GM21576 (cell line): ENCODE data around the gene RIN3.
A peak's percentile ranks its signal among the peaks of the same experiment; 100 is the strongest.
"Not testable (repeated sequence)": the region's sequence is repeated elsewhere in the genome, so short reads cannot be mapped to it uniquely, and the experiment has no call there.

Source experiments
- ATAC-seq: cut with Tn5 transposase; IDR thresholded peaks from one replicate; pipeline ENCODE4 v1.9.1; 2021; ENCODE audit warnings: mild to moderate bottlenecking, moderate library complexity; ENCODE audit not compliant: unreplicated experiment

RIN3 gene

DNA sequence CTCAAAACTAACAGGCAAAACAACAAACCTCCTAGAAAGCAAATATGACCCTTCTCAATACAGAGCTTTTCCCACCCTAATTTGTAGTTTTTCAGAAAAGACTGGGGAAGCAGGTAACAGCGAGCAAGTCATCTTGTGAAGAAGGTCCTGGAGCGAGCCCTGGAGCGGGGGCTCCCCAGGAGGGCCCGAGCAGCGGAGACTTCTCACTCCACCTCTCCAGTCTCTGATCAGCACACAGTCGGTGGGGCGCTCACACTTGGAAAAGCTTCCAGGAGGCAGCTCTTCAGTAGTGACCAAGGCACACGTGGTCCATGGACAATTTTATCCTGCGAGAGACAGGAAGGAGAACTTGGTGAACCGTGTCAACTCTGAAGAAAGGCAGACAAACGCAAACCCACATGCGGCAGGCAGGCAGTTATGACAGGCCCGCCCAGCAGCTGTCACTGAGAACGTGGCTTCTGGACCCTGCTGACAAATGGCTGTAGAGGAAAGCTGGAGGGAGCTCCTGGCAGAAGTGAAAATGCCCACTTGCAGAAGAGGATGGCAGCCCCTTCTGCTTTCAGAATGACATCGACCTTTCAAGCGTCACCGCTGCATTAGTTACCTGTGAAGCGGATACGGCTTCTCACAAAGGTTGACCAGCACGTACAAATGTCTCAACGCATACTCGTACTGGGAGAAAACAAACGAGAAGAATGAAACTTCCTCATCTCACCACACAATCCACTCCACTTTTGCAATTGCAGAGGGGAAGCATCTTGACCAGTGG is 190.6 kb downstream of the RIN3 start:
- peak; percentile 90 for ATAC-seq

DNA sequence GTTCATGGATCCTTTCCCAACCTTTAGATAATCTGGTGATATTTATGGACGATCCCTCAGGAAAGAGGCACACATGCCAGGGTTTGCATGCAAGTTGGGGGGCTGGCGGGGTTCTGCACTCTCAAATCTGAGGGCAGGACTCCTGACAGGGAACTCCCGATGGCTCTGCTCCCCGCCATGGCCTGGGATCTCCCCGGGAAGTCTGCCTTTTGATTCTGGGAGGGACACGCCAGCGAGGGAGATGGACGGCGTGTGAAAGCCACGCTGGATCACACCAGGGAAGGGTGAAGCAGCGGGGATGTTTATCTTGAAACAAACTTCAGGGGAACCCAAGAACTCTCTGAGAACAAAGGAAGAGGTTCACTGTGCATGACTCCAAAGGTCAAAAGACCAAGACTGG is 191.2 kb downstream of the RIN3 start:
- ATAC-seq, result no peak

DNA sequence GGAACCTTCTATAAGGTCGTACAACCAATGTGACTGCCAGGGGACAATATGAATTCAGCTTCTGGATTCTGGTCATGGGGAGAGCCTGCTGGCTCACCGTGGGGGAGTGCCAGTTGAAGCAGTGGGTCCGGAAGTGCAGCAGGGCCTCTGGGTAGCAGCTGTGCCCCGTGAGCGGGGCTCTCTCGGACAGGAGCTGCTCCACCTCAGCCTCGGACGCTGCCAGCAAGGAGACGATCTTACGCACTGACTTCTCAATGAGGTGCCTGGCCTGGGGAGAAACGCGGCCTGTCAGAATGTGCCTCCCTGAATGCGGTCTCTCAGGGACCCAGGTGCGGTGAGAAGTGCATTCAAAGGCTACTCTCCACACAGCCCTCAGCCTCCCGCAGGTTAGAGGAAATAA is 192.8 kb downstream of the RIN3 start:
- ATAC-seq, result no peak

DNA sequence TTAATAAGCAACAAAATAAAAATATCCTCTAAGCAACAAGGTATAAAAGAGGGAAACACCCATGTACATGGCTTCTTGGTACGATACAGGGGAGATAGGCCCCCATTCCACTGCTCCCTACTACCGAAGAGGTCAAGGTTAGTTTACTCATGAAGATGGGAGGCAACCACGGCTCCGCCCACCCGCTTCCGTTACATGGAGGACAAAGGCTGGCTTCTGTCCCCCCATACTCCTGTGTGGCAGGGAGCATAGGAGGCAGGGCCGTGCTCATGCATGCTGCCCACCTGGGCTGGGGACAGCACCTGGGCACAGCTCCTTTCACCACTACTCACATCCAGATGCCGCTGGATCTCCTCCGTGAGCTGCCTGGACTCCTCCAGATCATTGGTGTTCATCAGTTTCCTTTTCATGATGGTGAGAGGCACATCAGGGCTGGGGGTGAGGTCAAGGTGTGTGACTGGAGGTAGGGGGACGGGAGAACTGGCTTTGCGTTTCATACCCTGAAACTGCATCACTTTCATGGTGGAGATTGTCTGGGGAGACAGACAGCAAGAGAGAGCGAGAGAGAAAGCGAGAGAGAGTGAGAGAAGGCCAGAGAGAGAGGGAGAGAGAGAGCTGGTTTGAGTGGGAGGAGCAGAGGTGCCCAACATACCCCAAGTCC is 195.9 kb downstream of the RIN3 start:
- ATAC-seq, result no peak

DNA sequence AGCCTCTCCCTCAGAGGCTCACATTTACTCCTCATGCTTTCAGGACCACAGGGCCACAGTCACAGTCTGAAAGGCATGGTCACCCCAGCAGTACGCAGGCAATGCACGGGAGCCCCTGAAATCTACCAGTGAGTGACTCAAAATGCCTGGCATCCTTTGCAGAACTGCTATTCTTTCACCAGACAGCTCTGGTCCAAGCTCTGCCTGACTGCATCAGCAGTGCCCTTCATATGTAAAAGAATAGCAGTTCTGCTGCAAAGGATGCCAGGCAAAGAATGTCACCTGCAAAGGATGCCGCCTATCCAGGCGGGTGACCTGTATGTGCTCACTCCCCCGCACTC is 196.4 kb downstream of the RIN3 start:
- no peak for ATAC-seq

DNA sequence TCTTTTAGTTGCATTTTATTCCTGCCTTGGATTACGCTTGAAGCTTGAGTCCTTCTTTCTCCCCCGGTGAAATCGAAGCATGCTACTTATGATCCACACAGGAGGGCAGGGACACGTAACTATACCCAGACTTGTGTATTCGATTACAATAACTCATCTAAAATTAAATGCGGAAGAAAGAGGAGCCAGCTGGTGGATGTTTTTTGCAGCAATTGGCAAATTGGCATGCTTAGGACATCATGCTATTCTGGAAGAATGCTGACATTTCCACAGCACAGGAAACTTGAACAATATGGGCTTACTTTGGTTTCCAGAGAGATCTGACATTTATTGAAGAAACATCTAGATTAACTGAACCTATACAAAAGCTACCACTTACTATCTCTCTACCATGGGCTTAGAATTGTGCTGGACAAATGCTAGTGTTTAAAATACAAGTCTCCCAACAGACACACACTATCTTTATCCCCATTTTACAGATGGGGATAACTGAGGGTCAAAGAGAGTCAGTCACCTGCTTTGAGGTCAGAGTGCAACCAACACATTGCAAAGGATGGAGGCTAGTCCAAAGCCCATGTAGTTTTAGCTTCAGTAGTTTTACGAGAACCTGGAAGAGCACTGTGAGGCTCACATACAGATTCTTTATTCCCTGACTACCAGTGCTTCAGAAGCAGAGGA is 198.5 kb downstream of the RIN3 start:
- ATAC-seq, result no peak

DNA sequence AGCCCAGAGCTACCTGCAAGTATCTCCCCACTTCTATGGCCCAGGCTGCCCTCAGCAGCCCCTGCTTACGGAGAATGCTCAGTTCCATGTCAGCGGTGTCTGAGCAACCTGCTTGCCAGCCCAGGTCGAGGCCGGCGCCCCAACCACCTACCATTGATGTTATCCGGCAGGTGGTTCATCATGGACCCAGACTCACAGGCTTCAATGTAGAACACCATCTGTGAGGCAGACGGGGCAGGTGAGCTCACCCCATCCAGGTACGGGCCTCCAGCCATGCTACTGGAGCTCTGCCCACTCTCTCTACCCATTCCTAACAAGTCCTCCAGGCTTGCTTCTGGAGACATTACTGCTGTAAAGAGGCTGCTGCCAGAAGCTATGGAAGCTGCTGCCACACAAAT is 199.1 kb downstream of the RIN3 start:
- ATAC-seq, result no peak

DNA sequence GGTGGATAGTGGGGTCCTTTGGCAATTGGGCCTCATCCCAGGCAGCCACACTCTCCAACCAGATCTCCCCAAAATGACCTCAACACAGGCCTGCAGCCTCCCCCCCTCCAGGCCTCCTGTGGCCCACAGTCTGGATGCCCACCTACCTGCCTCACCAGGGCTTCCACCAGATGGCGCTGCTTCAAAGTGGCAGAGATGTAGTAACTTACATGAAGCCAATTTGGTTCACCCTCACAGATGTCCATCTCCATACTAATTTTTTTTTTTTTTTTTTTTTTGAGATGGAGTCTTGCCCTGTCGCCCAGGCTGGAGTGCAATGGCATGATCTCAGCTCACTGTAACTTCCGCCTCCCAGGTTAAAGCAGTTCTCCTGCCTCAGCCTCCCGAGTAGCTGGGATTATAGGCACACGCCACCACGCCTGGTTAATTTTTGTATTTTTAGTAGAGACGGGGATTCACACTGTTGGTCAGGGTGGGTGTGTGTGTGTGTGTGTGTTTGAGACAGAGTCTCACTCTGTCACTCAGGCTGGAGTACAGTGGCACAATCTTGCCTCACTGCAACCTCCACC is 201.2 kb downstream of the RIN3 start:
- not testable (repeated sequence) for ATAC-seq

DNA sequence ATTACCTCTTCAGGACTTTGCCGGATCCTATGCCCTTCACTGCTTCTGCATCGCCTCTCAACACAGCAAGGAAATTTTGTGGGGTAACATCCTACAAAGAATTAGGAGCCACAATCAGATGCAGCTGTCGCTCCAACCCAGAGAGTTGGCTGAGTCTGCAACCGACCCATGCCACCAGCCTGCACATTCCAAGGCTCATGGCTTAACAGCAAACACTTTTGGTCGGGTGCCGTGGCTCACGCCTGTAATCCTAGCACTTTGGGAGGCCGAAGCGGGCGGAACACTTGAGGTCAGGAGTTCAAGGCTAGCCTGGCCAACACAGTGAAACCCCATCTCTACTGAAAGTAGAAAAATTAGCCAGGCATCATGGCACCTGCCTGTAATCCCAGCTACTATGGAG is 202.6 kb downstream of the RIN3 start:
- ATAC-seq, result no peak

DNA sequence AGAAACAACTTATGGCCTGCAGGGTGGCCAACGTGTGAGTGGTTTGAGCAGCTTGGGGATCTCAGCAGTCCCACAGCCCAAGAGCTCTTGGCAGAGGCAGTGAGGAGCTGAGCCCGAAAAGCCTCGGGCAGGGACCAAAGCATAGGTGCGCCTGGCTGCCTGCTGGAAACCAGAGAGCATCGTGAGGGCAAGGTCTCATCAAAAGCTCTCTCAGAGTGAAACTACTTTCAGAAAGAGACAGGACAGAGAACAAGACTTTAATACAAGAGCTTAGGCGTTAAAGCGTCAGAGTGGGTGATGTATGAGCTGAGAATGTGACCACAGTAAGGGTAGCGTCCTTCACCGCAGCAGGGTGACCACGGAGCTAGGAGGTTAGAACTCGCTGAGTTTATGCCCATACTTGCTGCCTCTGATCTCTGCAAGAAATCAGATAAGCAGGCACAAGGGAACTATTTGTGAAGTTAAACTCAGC is 204.0 kb downstream of the RIN3 start:
- no peak for ATAC-seq

DNA sequence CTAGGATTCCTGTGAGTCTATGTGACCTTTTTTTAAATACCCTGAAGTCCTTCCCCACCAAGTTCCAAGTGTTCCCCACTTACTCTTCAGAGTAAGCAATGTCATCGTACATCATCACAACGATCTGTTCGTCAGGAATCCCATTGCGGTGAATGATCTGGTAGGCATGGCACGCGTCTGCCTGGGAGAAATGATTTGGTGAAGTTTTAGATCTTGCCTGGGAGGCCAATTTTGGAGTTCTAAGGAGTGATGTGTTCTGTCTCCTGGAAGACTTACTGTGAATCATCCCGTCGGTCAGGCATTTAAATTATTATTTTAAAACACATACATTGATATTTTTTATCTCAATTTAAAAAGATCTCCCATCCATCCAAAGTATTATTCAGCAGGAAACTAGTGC is 205.1 kb downstream of the RIN3 start:
- no peak for ATAC-seq

DNA sequence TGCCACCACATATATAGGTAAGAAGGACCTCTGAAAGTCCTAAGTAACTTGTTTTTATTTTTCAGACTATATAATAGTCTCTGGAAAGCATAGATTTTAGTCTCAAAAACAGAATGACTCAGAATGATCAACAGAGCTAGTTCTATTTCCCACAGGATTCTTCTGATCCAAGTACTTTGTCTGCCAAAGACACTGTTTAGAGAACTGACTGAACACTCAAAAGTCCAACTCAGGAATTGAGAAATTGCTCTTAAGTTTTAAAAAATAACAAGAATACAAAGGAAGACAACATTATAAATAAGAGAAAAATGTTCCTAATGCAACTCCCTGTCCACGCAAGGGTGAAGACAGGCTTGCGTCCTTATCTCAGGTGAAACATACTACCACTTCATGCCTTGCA is 205.8 kb downstream of the RIN3 start:
- ATAC-seq, result no peak

DNA sequence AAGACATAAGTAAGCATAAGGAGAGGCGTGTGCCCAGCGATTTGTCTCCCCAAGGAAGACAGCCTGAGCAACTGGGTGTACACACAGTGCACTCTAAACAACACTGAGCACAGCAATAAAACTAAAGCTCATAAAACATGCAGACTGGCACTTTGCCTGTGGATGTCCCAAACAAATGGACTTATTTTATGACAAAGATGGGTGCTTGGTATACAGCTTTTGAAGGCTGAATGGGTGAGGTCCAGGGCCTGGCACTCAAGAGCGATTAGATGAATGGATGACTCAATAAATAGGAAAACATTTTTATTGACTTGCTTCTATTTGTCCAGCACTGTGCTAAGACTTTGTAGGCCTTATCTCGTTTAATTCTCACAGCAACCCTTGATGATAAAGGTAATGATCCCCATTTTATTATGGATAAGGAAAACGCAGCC is 206.3 kb downstream of the RIN3 start:
- no peak for ATAC-seq

DNA sequence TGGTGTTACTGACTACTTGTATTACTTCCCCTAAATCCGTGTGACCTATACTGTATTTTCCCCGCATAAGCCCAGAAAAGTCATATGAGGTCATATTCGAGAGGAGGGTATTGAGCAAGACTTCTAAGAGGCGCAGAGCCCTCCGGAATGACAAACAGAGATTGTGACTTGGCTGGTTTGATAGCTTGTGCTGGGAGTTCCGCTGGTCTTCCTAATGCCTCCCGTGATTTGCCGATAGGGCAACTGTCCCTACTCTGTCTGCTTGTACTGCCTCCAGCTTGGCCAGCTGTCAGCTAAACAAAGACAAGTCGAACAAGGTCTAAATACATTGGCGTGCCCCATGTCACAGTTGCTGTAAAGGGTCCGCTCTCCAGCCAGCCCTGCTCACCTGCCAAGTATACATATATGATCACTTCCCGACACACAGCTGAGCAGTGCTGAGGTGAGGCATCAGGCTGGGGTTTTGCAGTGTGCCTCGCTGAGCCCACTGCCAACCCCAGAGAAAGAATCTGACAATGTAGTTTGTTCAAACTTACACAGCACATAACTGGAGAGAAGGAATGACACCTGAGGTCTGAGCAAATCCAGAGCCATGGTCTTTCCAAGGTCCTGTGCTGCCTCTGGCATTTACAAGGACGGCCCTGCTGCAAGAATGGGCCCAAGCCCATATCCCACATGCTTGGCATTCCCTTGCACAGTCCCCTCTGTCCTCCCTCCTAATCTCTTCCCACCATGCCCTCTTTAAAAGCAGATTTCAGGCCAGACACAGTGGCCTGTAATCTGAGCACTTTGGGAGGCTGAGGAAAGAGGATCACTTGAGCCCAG is 211.1 kb downstream of the RIN3 start:
- ATAC-seq, result no peak

DNA sequence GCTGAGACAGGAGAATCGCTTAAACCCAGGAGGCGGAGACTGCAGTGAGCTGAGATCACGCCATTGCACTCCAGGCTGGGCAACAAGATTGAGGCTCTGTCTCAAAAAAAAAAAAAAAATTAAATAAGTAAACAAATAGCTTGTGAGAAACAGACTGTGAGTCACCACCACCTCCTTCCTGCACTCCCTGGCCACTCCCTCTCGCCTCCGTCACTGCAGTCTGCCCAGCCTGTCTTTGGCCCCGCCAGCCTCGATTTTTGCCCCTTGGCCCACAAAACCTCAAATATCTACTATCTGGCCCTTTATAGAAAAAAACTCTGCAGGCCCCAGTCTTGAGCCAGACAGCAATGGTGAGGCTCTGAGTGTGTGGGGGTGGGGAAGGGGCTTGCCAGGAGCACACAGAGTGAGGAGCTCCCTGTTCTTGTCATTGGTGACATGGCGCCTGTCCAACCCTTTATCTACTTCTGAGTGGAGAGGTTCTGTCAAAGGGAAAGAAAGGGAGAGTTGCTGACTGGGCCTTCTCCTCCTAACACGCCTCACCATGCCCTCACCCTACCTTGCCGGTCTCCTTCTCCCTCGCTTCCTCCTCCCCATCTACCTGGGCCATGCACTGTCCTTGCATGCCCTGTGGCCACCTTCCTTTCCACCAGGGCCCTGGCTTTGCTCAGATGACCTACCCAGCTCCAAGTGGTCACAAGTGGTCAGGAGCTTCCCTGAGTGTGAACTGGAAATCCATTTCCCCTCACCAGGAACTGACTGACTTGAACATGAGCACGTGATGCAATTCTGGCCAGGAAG is 212.8 kb downstream of the RIN3 start:
- ATAC-seq, result no peak

DNA sequence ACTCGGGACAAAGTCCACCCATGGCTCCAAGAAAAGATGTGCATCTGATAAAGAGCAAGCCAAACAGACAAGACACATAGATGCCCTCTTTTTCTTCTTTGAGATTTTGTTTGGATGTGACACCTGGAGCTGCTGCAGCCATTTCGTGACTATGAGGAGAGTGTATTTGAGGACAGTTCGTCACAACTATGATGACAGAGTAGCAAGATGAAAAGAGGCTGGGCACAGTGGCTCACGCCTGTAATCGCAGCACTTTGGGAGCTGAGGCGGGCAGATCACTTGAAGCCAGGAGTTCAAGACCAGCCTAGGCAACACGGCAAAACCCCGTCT is 213.3 kb downstream of the RIN3 start:
- ATAC-seq, result no peak

DNA sequence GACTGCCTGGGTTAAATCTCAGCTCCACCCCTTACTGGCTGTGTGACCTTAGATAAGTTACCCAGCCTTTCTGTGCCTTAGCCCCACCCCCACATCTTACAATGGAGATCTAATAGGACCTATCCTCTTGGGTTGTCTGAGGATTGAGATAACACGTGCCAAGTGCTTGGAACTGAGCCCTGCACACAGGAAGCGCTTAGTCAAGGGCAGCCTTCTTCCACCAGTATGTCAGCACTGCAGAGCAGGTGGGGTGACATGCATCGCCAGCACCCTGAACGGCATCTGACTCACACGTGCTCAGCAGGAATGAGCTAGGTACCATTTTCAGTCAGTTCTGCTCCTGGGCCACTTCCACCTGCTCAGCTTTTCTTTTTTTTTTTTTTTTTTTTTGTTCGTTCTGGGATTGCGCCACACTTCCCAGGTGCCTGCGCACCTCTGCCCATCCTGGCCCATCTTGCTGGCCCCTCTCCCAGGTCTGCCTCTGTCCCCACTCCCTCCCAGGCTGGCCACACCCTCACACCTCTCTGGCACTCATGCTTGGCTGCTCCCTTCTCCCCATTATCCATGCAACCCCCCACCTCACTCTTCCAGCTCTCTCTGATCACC is 215.3 kb downstream of the RIN3 start:
- peak; percentile 66 for ATAC-seq

DNA sequence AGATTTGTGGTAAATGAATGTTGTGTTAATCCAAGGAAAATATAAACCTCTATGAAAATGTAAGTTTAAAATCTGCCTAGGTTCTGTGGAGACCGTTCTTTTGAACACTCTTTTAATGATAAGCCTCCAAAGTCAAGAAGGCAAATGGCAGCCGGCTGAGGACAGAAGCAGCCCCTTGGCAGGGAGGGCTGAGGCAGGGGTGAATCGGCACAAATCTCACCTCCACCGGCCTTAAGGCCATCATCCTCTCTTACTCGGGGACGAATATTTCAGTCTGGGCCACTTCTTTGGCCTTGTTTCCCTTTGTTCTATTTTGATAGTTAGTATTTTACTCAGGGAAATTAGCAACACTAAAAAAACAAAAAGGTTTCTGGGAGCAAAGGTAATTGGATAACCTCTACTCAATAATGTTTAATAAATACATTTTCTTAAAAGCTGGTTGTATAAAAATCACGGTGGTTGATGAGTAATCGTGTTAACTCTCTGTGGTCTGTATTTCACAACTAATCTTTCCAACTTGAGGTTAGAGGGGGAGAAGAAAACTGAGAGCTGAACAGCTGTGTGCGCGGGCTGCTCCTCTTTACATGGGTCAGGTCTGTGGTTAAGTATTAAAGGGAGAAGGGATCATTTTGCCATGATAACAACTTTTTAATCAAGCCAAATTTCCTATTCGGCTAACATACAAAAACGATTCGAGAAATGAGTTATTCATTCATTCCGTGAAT is 216.2 kb downstream of the RIN3 start:
- peak; percentile 61 for ATAC-seq

DNA sequence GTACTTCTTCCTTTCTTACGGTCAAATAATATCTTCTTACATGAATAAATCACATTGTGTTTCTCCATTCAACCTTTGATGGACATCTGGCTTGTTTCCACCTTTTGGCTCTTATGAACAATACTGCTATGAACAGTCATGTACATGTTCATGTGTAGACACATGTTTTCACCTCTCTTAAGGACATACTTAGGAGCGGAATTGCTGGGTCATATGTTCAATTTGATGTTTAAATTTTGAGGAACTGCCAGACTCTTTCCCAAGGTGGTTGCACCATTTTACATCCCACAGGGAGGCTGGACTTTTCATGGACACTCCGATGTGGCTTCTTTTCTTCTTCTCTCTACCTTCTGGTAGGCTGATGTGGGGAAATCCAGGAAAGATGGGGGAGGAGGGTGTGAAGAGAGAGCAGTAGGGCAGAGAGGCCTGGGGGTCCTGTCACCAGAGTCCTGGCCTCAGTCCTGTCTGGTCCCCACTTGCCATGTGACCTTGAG is 218.1 kb downstream of the RIN3 start:
- ATAC-seq, result no peak
